ENCODE measurements around the gene CCDC70.

Gene CCDC70

DNA sequence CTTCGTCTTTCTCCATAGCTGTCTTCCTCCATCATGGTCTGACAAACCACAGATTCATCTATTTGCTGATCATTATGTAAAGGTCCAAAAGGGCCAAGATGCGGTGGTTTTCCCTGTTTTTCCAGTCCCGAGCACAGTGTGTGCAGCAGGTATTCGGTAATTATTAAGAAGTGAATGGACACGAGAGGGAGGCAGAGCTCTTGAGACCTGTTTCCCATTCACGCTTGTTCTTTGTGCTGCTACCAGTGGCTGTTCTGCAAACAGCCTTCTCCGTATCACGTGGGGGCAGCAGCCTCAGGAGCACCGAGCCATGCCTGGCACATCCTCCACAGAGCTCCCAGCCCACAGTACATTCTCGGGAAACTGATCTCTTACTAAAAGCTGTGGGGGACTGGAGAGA, 50.3 kb downstream of the CCDC70 start:
- DNase-seq: no peak

DNA sequence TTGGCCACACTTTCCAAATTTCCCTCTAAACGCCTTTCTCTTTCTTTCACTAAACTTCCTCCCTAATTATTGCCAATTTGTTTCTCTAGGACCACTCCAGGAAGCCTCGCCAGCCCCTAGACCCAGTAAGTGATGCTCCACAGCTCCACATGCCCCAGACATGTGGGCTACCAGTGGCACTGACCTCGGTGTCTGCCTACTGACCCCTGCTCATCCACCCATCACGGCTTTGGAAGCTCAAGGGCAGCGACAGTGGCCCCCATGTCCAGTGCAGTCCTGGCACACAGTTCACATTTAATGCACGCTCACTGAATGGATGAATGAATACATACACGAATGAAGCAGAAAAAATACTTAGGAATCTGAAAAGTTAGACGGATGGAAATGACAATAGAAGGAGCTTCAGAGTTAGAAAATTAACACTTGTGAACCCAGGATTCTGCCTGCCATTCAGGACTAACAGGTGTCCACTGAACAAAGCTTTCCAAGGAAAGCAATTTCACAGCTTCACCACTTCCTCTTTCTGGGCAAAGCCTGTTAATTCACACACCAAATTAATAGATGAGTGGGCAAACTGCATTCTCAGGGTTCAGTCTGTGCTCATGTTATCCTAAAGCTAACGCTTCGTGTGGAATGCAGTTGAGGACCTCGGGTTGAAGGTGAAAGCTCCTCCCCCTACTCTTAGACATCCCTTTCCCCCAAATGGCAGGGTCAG, 50.9 kb downstream of the CCDC70 start:
- no peak for DNase-seq

DNA sequence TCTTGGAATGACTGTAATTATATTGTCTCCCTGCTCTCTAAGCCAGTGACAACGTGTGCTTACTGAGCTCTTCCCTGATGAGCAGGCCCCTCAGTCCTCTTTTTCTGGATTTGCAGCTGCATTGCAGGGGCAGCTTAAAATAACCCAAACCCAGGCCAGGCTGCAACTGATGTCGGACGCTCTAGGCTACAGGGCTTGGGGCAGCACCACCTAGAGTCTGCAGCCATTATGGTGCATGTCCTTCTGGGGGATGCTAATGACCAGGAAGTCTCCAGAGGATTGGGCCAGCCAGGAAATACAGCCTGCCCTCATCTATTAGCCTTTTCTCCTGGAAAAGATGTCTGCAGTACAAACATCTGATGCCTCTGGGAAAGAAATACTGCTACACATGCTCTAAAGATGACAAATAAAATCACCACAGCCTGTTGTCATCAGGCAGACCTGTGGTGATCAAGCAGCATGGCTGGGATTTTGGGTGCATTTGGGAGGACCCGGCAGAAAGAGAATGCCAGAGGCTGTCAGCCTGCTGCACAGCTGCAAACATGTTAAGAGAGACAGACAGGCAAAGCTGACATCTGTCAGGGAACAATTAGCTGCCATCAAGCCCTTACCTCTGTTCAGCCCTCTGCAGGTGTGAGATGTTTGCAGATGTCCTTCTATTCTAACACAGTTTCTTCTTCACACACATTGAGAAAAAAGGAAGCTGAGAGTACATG, 51.8 kb downstream of the CCDC70 start:
- DNase-seq: no peak

DNA sequence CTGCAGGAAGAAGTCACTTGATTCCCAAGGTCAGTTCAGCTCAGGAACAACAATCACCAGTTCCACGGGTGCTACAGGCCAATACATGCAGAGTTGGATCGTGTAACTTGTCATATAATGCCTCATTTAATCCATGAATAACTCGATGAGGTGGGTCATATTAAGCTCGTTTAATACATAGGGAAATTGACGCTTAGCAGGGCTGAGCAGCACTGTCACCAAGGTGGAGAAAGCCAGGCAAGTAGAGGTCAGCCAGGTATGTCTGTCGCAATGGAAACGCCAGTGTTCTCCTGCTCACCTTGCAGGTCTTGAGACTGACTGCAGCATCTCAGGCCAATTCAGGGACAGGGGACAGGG, 52.3 kb downstream of the CCDC70 start:
- DNase-seq: no peak
